Esophagus mucosa (tissue), 1 donor: ENCODE data around the gene YTHDF1. TPM values are rescaled to one million over a fixed set of nuclear protein-coding genes. Genes with fewer than 3 reads are reported as not detected.

ENCODE experiments used
- ATAC-seq: fragments of 200-7000 bp; cut with Tn5 transposase; one replicate; pipeline ENCODE4 v1.9.1; 2020
- total RNA-seq: library from RNA; stranded (reverse); gene quantifications from one replicate; pipeline ENCODE4 v1.2.4, GENCODE V29; 2023
- donor health status: DM: yes; HTN: yes; CAD: no.

YTHDF1 gene
- total RNA-seq, 1 donor from 2014 or later = 22.5 TPM

GRCh38 chr20:63154395-63154794 lies 61.5 kb downstream of the YTHDF1 start:
- no peak for ATAC-seq

GRCh38 chr20:63153254-63154221 lies 62.4 kb downstream of the YTHDF1 start:
- ATAC-seq = no peak

- no peak for ATAC-seq
These were observed 63.3 kb downstream of the YTHDF1 start for GRCh38 chr20:63152322-63153253.

- ATAC-seq = no peak
These were observed 64.2 kb downstream of the YTHDF1 start for GRCh38 chr20:63151554-63152321.

- ATAC-seq = no peak
These were observed 64.9 kb downstream of the YTHDF1 start for GRCh38 chr20:63150911-63151531.

- no peak for ATAC-seq
These were observed 65.5 kb downstream of the YTHDF1 start for GRCh38 chr20:63150391-63150898.

- ATAC-seq = no peak
These were observed 66.3 kb downstream of the YTHDF1 start for GRCh38 chr20:63149531-63150192.

- ATAC-seq = no peak
These were observed 67.2 kb downstream of the YTHDF1 start for GRCh38 chr20:63148696-63149095.

GRCh38 chr20:63147532-63147931 lies 68.4 kb downstream of the YTHDF1 start:
- no peak for ATAC-seq

Other genes starting within 250 kb of the YTHDF1 start
- not detected for gene BHLHE23, start 209.2 kb downstream of the YTHDF1 start, total RNA-seq
- gene BIRC7, start 19.8 kb upstream of the YTHDF1 start, total RNA-seq = not detected
- gene NKAIN4, start 38.3 kb upstream of the YTHDF1 start, total RNA-seq = not detected
- gene ARFGAP1, start 56.7 kb upstream of the YTHDF1 start, total RNA-seq = 26.3 TPM
- not detected for gene COL20A1, start 77.1 kb upstream of the YTHDF1 start, total RNA-seq
- gene CHRNA4, start 145.2 kb upstream of the YTHDF1 start, total RNA-seq = not detected